ENCODE data around the gene NLGN1. TPM values are rescaled to one million over a fixed set of nuclear protein-coding genes. Genes with fewer than 3 reads are reported as not detected.

NLGN1 gene
- total RNA-seq, 1 experiment from 2014 or later, result 3.2 TPM

DNA sequence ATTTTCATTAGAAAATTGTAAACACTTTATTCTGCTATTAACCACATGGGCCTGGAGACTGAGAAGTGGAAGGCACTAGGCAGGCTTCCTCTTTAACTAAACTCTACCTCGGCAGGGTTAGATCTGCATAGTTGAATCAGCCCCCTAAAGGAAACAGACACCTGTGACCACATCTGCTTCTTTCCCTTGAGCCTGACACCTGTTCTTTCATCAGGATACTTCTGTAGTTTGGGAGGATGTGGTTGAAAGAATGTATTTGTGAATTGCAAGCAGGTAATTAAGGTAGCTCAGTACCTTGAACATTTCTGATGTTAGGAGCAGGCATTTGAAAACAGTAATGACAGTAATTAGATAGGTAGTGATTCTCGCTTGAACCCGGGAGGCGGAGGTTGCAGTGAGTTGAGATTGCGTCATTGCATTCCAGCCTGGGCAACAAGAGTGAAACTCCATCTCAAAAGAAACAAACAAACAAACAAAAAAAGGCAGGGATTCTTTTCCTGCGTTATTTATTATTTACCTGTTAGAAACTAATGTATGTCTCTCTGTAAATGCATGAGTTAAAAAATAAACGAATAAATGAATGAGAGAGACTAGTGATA is 468.5 kb downstream of the NLGN1 start:
- H3K27ac ChIP-seq, result no peak overlapping the region
- no peaks in the 10 kb centered on the region for H3K36me3 ChIP-seq
- no peak overlapping the region for H3K4me3 ChIP-seq
- H3K9me3 ChIP-seq (replicated peaks), result no peaks in the 10 kb centered on the region
- H3K27me3 ChIP-seq (replicated peaks), result no peaks in the 10 kb centered on the region
- DNase-seq (ENCODE audit: low read depth in 1 of 2, low spot score in 2 of 2), result no peak
- no peaks in the 10 kb centered on the region for H3K4me1 ChIP-seq (replicated peaks)

GRCh38 chr3:173869766-173870165 is 472.2 kb downstream of the NLGN1 start:
- no peaks in the 10 kb centered on the region for H3K9me3 ChIP-seq (replicated peaks)
- H3K27me3 ChIP-seq (replicated peaks), result no peaks in the 10 kb centered on the region
- H3K27ac ChIP-seq, result no peak overlapping the region
- H3K4me1 ChIP-seq (replicated peaks), result no peaks in the 10 kb centered on the region
- DNase-seq (ENCODE audit: low read depth in 1 of 2, low spot score in 2 of 2), result no peak
- H3K4me3 ChIP-seq, result no peak overlapping the region
- H3K36me3 ChIP-seq, result no peaks in the 10 kb centered on the region

DNA sequence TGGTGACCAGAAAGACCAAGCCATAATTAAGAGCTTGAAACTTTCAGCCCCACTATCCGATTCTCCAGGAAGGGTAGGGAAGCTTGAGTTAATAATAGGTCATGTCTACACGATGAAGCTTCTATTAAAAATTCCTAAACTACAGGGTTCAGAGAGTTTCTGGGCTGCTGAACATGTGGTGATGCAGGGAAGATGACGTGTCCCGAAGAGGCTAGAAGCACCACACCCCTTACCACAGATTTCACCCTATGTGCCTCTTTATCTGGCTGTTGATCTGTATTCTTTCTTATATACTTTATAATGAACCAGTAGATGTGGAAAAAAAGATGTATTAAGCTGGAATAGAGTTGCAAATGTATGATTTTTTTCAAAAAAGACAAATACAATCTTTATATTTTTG is 473.4 kb downstream of the NLGN1 start:
- H3K27me3 ChIP-seq (replicated peaks), result no peaks in the 10 kb centered on the region
- no peak for DNase-seq (ENCODE audit: low read depth in 1 of 2, low spot score in 2 of 2)
- H3K9me3 ChIP-seq (replicated peaks), result no peaks in the 10 kb centered on the region
- H3K27ac ChIP-seq, result no peak overlapping the region
- H3K4me3 ChIP-seq, result no peak overlapping the region
- H3K36me3 ChIP-seq, result no peaks in the 10 kb centered on the region
- no peaks in the 10 kb centered on the region for H3K4me1 ChIP-seq (replicated peaks)

- H3K36me3 ChIP-seq, result no peaks in the 10 kb centered on the region
- H3K4me1 ChIP-seq (replicated peaks), result no peaks in the 10 kb centered on the region
- no peaks in the 10 kb centered on the region for H3K27me3 ChIP-seq (replicated peaks)
- H3K9me3 ChIP-seq (replicated peaks), result no peaks in the 10 kb centered on the region
- H3K4me3 ChIP-seq, result no peak overlapping the region
- no peak for DNase-seq (ENCODE audit: low read depth in 1 of 2, low spot score in 2 of 2)
- H3K27ac ChIP-seq, result no peak overlapping the region
Measured at GRCh38 chr3:173875790-173876189, 478.2 kb downstream of the NLGN1 start.

DNA sequence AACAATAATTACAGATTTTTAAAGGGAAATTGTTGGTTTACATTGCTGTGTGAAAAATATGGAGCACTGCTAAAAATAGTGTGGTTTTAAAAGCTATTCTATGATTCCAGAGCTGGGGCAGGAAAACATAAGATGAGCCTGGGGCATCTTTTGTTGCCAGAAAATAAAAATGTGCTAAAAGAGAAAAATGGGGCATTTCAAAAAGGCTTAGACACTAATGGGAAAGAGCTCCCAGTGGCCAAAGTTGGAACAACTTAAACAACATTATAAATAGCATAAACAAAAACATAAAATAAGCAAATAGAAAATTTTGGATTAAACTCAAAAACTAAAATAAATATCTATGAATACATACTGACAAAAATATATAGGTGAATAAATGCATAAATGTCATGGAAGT is 478.9 kb downstream of the NLGN1 start:
- no peak overlapping the region for H3K4me3 ChIP-seq
- no peak overlapping the region for H3K27ac ChIP-seq
- no peaks in the 10 kb centered on the region for H3K36me3 ChIP-seq
- no peaks in the 10 kb centered on the region for H3K27me3 ChIP-seq (replicated peaks)
- no peaks in the 10 kb centered on the region for H3K4me1 ChIP-seq (replicated peaks)
- DNase-seq (ENCODE audit: low read depth in 1 of 2, low spot score in 2 of 2), result no peak
- H3K9me3 ChIP-seq (replicated peaks), result no peaks in the 10 kb centered on the region

DNA sequence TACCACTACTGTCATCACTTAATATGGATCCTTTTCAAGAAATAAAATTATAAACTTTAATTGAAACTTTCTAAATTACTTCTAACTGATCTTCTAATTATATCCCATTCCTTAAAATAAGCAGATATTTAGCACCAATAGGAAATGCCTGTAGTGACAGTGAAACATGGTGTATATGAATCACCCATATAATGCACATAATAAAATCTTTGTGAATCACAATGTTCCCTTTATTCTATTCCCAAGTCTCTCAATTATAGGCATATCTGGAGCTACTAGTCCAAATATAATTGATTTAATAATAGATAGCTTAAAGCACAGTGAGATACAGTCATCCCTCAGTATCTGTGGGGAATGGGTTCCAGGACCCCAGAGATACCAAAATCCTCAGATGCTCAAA is 490.3 kb downstream of the NLGN1 start:
- no peaks in the 10 kb centered on the region for H3K9me3 ChIP-seq (replicated peaks)
- H3K4me1 ChIP-seq (replicated peaks), result no peaks in the 10 kb centered on the region
- DNase-seq (ENCODE audit: low read depth in 1 of 2, low spot score in 2 of 2), result no peak
- no peaks in the 10 kb centered on the region for H3K36me3 ChIP-seq
- no peaks in the 10 kb centered on the region for H3K27me3 ChIP-seq (replicated peaks)
- no peak overlapping the region for H3K27ac ChIP-seq
- no peak overlapping the region for H3K4me3 ChIP-seq

- Histone ChIP-seq H3K36me3 (no peaks in the 10 kb centered on the region), H3K4me1 (replicated peaks) (no peaks in the 10 kb centered on the region), H3K27ac (no peak overlapping the region), H3K9me3 (replicated peaks) (no peaks in the 10 kb centered on the region), H3K27me3 (replicated peaks) (no peaks in the 10 kb centered on the region), H3K4me3 (no peak overlapping the region)
- DNase-seq (ENCODE audit: low read depth in 1 of 2, low spot score in 2 of 2), result no peak
Measured at GRCh38 chr3:173889596-173889995, 492.1 kb downstream of the NLGN1 start.

GRCh38 chr3:173890091-173890490 is 492.5 kb downstream of the NLGN1 start:
- Histone ChIP-seq H3K4me1 (replicated peaks) (no peaks in the 10 kb centered on the region), H3K27me3 (replicated peaks) (no peaks in the 10 kb centered on the region), H3K27ac (no peak overlapping the region), H3K36me3 (no peaks in the 10 kb centered on the region), H3K9me3 (replicated peaks) (no peaks in the 10 kb centered on the region), H3K4me3 (no peak overlapping the region)
- no peak for DNase-seq (ENCODE audit: low read depth in 1 of 2, low spot score in 2 of 2)

DNA sequence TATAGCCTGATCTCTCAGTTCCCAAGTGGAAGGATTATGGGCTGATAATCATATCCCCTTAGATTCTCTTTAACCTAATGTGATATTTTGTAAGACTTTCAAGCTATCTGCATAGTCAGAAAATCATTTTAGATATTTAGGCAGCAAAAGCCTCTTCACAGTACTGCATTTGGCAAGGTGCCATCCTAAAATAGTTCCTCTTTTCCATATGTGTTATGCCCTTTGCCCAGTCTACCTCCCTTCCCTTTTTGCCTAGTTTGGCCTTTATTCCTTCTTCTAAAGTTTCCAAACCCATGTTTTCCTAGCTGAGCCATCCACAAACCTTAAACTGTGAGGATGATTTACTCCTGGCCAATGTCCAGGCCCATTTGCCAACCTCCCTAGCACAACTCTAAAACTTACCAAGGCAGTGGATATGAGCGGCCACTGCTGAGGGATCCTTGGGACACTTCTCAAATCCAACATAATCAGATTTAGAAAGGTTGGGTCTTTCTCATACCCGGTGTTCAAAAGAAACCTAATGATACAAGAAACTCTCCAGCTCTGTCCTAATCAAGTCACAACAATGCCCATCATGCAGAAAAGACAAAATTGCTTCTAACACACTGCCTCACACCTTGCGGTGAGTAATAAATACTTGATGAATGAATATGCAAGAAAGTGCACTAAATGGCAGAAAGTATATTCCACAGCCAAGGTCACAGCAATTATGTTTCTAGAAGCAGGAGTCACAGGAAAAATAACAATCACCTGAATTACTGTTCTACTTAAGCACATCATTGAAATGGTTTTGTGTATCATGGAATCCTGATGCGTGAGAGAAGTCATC is 493.9 kb downstream of the NLGN1 start:
- Histone ChIP-seq H3K27me3 (replicated peaks) (no peaks in the 10 kb centered on the region), H3K4me3 (no peak overlapping the region), H3K4me1 (replicated peaks) (no peaks in the 10 kb centered on the region), H3K9me3 (replicated peaks) (no peaks in the 10 kb centered on the region), H3K27ac (no peak overlapping the region), H3K36me3 (no peaks in the 10 kb centered on the region)
- no peak for DNase-seq (ENCODE audit: low read depth in 1 of 2, low spot score in 2 of 2)

DNA sequence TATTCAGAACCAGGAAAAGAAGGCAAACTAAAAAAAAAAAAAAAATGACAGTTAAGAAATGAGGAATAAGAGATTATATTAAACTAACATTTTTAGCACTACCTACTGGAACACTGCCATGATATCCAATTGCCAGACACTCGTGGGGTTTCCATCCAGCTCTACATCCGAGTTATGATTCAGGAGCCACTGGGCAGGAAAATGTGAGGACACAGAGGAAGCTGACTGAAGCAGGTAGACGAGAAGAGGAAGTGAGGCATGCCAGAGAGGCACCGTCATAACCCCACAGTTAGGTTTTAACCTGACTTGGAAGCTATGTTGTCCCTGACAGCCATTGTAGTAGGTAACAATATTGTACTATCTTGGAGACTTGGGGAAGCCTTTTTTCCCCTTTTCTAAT is 495.0 kb downstream of the NLGN1 start:
- H3K4me1 ChIP-seq (replicated peaks), result no peaks in the 10 kb centered on the region
- DNase-seq (ENCODE audit: low read depth in 1 of 2, low spot score in 2 of 2), result no peak
- H3K27ac ChIP-seq, result no peak overlapping the region
- H3K4me3 ChIP-seq, result no peak overlapping the region
- no peaks in the 10 kb centered on the region for H3K27me3 ChIP-seq (replicated peaks)
- no peaks in the 10 kb centered on the region for H3K9me3 ChIP-seq (replicated peaks)
- H3K36me3 ChIP-seq, result no peaks in the 10 kb centered on the region

DNA sequence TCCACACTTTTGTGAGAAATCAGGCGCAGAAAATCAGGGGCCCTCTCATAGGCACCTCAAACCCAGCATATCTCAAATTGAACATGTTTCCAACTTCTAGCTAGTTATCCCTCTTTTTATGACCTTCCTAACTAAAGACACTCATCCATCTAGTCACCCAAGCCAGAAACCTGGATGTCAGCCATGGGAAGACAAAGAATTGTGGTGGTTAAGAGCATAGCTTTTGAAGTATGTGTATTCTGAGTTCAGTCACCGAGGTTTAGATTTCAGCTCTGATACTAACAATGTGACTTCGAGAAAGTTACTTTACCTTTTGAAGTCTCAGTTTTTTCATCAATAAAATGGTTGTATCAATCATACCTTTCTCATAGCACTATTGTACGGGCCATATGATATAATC is 495.5 kb downstream of the NLGN1 start:
- Histone ChIP-seq H3K9me3 (replicated peaks) (no peaks in the 10 kb centered on the region), H3K27me3 (replicated peaks) (no peaks in the 10 kb centered on the region), H3K27ac (no peak overlapping the region), H3K36me3 (no peaks in the 10 kb centered on the region), H3K4me1 (replicated peaks) (no peaks in the 10 kb centered on the region), H3K4me3 (no peak overlapping the region)
- no peak for DNase-seq (ENCODE audit: low read depth in 1 of 2, low spot score in 2 of 2)

DNA sequence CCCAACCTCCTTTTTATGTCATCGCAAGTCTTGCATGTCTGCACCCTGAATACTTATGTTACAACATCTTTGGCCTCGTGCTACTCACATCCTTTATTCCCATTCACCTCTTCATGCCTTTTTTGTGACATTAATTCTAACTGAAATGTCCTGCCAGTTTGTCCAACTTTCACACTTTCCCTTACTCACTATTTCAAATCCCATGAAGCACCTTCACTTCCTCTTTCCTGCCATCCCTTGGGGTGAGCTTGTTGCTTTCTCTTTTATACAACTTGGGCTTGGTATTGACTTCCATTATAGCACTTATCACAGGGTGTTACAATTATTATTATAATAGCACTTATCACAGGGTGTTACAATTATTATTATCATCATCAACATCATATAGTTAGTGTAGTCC is 496.3 kb downstream of the NLGN1 start:
- Histone ChIP-seq H3K9me3 (replicated peaks) (no peaks in the 10 kb centered on the region), H3K4me3 (no peak overlapping the region), H3K27me3 (replicated peaks) (no peaks in the 10 kb centered on the region), H3K36me3 (no peaks in the 10 kb centered on the region), H3K27ac (no peak overlapping the region), H3K4me1 (replicated peaks) (no peaks in the 10 kb centered on the region)
- no peak for DNase-seq (ENCODE audit: low read depth in 1 of 2, low spot score in 2 of 2)

DNA sequence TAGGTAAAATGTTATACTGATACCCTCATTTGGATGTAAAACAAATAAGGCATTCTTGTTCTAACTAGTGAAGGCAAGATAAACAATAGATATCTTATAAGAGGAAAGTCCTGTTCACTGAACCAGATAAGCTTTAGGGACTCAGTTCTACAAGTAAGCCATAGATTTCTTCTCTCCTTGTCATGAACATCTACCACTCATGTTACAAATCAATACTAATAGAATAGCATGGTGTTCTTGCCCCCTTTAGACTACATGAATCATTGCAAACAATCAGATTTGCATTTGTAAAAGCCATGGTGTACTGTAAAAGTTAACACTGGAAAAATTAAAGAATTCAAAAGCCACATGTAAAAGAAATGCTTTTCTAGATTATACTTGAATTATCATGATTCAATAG is 500.1 kb downstream of the NLGN1 start:
- Histone ChIP-seq H3K36me3 (no peaks in the 10 kb centered on the region), H3K9me3 (replicated peaks) (no peaks in the 10 kb centered on the region), H3K4me1 (replicated peaks) (no peaks in the 10 kb centered on the region), H3K27ac (no peak overlapping the region), H3K27me3 (replicated peaks) (no peaks in the 10 kb centered on the region), H3K4me3 (no peak overlapping the region)
- no peak for DNase-seq (ENCODE audit: low read depth in 1 of 2, low spot score in 2 of 2)

DNA sequence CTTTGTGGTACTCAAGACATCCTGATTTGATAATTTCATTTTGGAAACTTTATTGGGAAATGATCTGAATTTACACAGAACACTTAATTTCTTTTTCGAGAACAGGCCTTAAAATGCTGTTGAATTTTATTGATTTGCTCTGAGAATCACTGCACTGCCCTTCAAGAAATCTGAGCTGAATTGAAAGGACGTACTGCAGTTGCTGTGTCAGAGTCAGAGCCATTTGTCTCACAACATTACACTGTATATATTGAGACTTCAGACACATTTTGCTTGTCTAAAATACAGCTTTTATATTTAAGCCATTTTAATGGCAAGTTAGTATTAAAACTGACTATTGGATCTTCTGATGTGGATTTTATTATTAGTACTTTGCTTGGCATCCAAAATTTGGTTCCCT is 504.1 kb downstream of the NLGN1 start:
- DNase-seq (ENCODE audit: low read depth in 1 of 2, low spot score in 2 of 2), result no peak
- Histone ChIP-seq H3K27ac (no peak overlapping the region), H3K36me3 (no peaks in the 10 kb centered on the region), H3K27me3 (replicated peaks) (no peaks in the 10 kb centered on the region), H3K9me3 (replicated peaks) (no peaks in the 10 kb centered on the region), H3K4me1 (replicated peaks) (no peaks in the 10 kb centered on the region), H3K4me3 (no peak overlapping the region)

GRCh38 chr3:173902401-173902800 is 504.9 kb downstream of the NLGN1 start:
- no peaks in the 10 kb centered on the region for H3K9me3 ChIP-seq (replicated peaks)
- no peaks in the 10 kb centered on the region for H3K36me3 ChIP-seq
- H3K27me3 ChIP-seq (replicated peaks), result no peaks in the 10 kb centered on the region
- H3K27ac ChIP-seq, result no peak overlapping the region
- H3K4me1 ChIP-seq (replicated peaks), result no peaks in the 10 kb centered on the region
- no peak overlapping the region for H3K4me3 ChIP-seq
- DNase-seq (ENCODE audit: low read depth in 1 of 2, low spot score in 2 of 2), result no peak

All from SJSA1 (cell line).